Hepatocyte (in vitro differentiated cells): Measurements from ENCODE around the gene SP3.

ENCODE experiments used
- CTCF ChIP-seq: fragments of 200-600 bp; sonication (generic); IDR thresholded peaks from 2 replicates; pipeline ENCODE4 v1.5.1; 2016; ENCODE audit warnings: antibody characterized with exemption, mild to moderate bottlenecking; ENCODE audit not compliant: poor library complexity
- EZH2phosphoT487 ChIP-seq: fragments of 200-600 bp; sonication (generic); IDR thresholded peaks from one replicate; pipeline ENCODE4 v1.6.1; 2018; ENCODE audit warnings: antibody characterized with exemption, mild to moderate bottlenecking, low read depth, moderate library complexity; ENCODE audit not compliant: unreplicated experiment, severe bottlenecking

- no peak for TF ChIP-seq EZH2phosphoT487
- no peak for TF ChIP-seq CTCF
Observed at GRCh38 chr2:173952267-173953046, 12.7 kb downstream of the SP3 start.
